KOPT-K1 (cell line): ENCODE measurements around the gene APOBEC2.

Experiments
- H3K27ac ChIP-seq: fragments of 200-600 bp; sonication (generic); 2 replicates; pipeline ENCODE4 v1.5.1; 2016; ENCODE audit warnings: antibody characterized with exemption, mild to moderate bottlenecking, low read depth, low read length; ENCODE audit not compliant: poor library complexity, severe bottlenecking
- H3K36me3 ChIP-seq: fragments of 200-600 bp; sonication (generic); 2 replicates; pipeline ENCODE4 v1.5.1; 2017; ENCODE audit warnings: antibody characterized with exemption, mild to moderate bottlenecking, low read length, moderate library complexity; ENCODE audit not compliant: insufficient read depth
- H3K9me3 ChIP-seq: fragments of 200-600 bp; sonication (generic); 2 replicates; pipeline ENCODE4 v1.5.1; 2017; ENCODE audit warnings: antibody characterized with exemption, low read length, mild to moderate bottlenecking; ENCODE audit not compliant: insufficient read depth, poor library complexity, severe bottlenecking

Gene APOBEC2

DNA sequence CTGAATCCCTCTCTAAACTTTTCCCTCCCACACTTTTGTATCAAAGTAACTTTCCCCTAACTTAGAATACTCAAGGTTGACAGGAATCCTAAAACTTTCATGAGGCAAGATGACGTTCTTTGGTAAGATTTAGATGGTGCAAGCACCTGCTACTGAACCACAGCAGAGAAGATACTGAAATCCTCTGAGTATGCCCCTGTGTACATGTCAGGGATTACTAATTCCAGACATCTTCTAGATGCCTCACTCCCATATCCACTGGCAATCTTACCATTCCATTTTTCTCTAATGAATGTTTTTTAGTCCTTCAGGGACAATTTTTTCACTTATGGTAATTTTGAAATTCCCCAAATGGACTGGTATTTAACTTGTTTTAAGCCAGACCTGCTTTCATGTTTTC lies 9.1 kb downstream of the APOBEC2 start:
- Histone ChIP-seq H3K27ac (no peak overlapping the region), H3K36me3 (peaks cover 58% of the 10 kb centered on the region), H3K9me3 (no peaks in the 10 kb centered on the region)

DNA sequence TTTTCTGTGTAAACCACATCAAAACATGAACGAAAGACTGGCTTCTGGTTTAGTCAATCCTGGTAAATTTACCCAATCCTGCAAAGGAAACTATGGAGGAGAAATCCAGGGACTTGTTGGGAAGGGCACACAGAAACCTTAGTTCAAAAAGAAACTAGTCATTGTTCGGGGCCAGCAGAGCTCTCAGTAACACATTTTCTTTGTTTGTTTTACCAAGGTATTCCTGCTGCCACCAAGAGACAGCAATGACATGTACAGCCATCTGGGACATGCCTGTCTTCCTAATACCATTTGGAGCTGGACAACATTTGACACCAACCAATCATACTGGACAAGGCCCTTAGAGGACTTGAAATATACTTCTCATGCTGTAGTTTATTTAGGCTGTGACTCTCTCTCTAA lies 10.9 kb downstream of the APOBEC2 start:
- Histone ChIP-seq H3K27ac (no peak overlapping the region), H3K36me3 (peaks cover 76% of the 10 kb centered on the region), H3K9me3 (no peaks in the 10 kb centered on the region)

GRCh38 chr6:41064841-41065240 lies 11.8 kb downstream of the APOBEC2 start:
- Histone ChIP-seq H3K9me3 (no peaks in the 10 kb centered on the region), H3K27ac (no peak overlapping the region), H3K36me3 (peaks cover 86% of the 10 kb centered on the region)

GRCh38 chr6:41065550-41066026 lies 12.6 kb downstream of the APOBEC2 start:
- no peaks in the 10 kb centered on the region for H3K9me3 ChIP-seq
- H3K27ac ChIP-seq = no peak overlapping the region
- H3K36me3 ChIP-seq = peaks cover 90% of the 10 kb centered on the region

DNA sequence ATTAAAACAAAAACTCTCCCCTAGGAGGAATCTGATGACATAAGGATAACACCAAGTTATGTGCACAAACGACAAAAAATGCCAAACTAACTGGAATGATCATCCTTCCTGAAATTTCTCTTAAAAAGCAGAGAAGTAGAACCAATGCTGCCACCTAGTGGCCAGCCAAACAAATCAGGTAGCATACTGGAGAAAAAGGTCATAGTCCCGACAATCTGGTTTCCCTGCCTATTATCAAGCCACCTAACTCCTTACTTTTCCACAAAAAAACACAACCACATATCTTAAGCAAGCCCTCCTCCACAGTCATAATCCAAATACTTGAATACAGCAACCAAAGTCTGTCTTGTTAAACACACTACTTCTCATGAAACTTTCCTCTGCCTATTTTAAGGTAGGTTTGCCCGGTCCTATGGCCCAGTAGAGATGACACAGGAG lies 13.9 kb downstream of the APOBEC2 start:
- H3K27ac ChIP-seq = no peak overlapping the region
- H3K36me3 ChIP-seq = peaks cover 79% of the 10 kb centered on the region
- H3K9me3 ChIP-seq = no peaks in the 10 kb centered on the region

- H3K27ac ChIP-seq = peak overlapping the region; percentile 94
- H3K36me3 ChIP-seq = peaks cover 59% of the 10 kb centered on the region
- no peaks in the 10 kb centered on the region for H3K9me3 ChIP-seq
Observed at GRCh38 chr6:41071501-41071922, 18.5 kb downstream of the APOBEC2 start.

GRCh38 chr6:41071923-41072835 lies 19.2 kb downstream of the APOBEC2 start, which contains the start of gene OARD1:
OARD1 (minus strand) TSS chr6:41072356; CDS start chr6:41071634, 722 bp downstream.
- no peaks in the 10 kb centered on the region for H3K9me3 ChIP-seq
- H3K27ac ChIP-seq = peak within 1 kb of the TSS; percentile 94
- H3K36me3 ChIP-seq = peaks cover 57% of the 10 kb centered on the region

DNA sequence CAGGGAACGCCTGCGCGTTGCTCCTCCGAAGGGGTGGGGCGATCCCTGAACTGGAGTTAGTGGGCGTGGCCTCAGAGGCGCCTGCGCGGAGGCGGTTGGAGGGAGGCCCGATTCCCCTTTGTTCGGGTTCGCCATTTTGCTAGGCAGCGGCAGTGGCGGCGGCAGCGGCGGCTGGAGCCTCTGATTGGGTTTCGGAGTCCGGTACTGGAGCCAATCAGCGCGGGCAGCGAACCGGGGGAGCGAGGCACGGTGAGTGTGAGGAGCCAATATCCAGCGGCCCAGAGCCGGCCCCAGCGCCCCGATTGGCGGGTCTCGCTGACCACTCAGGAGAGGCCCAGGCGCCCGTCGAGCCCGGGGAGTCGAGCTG lies 19.8 kb downstream of the APOBEC2 start, which contains the start of gene NFYA:
NFYA (plus strand) TSS at position 139 of the 367 bp plus-strand sequence. CDS start 6,116 bp downstream, outside the sequence.
- no peaks in the 10 kb centered on the region for H3K9me3 ChIP-seq
- peak within 1 kb of the TSS; percentile 94 for H3K27ac ChIP-seq
- H3K36me3 ChIP-seq = peaks cover 54% of the 10 kb centered on the region

DNA sequence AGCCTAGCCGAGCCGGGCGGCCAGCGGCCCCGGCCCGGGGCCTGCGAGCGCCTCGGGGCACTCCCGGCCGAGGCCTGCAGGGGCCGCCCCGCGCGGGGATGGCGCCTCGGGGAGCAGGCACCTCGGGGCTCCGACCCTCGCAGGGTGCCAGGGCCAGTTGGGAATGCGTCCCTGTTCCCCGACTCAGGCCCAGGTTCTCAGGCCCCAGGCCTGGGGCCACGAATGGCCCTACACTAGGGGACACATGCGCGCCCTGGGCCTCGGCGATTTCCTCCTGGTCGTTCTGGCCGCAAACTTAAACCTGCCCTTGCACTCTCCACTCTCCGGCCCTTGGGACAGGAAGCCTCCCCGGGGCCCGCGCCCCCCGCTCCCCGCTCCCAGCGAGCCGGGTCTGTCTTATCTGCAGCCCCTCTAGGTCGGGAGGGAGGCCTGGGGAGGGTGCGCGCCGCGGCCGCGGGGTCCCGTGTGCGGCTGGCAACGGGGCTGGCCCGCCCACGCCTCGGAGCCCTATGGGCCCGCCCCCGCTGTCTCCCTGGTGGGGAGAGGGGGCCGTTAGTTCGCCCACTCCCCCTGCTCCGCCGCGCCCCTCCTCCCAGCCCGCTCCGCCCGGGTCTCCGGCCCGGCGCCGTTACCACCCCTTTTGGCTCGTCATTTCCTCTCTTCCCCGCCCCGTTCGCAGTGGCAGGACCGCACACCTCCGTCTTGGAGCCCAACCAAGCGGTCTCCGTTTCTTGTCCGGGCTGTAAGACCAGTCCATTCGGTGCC lies 20.4 kb downstream of the APOBEC2 start:
- no peaks in the 10 kb centered on the region for H3K9me3 ChIP-seq
- H3K27ac ChIP-seq = peak overlapping the region; percentile 94
- H3K36me3 ChIP-seq = peaks cover 48% of the 10 kb centered on the region

GRCh38 chr6:41073968-41074691 lies 21.1 kb downstream of the APOBEC2 start:
- Histone ChIP-seq H3K27ac (peak overlapping the region; percentile 94), H3K36me3 (peaks cover 48% of the 10 kb centered on the region), H3K9me3 (no peaks in the 10 kb centered on the region)

DNA sequence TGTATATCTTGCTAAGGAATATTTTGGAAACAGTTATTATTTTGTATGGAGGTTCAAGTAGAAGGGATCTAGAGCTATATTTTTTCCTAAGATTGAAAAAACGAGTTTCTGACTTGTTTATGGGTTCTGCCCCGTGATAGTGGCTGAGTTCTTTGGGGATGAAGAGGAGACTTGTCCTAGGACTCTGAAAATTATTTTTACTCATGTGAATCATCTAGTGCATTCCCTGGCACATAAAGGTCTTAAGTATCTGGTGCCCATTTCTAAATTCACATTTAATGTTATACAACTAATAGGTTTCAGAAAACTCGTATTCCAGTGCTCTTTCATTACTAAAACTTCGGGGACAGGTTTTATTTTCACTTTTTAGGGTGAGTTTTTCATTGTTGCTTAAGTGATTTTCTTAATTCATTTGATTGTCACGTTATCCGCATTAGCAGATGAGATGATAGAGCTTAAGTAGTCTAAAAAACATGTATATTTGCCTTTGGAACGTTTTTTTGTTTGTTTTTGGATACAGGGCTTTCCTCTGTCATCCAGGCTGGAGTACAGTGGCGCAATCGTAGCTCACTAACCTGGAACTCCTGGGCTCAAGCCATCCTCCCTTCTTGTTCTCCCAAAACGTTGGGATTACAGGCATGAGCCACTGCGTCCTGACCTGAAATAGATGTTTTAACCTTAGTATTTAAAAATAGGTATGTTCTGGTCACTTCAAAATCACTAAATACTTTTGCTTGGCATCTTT lies 21.9 kb downstream of the APOBEC2 start:
- Histone ChIP-seq H3K36me3 (peaks cover 48% of the 10 kb centered on the region), H3K27ac (peak overlapping the region; percentile 94), H3K9me3 (no peaks in the 10 kb centered on the region)

DNA sequence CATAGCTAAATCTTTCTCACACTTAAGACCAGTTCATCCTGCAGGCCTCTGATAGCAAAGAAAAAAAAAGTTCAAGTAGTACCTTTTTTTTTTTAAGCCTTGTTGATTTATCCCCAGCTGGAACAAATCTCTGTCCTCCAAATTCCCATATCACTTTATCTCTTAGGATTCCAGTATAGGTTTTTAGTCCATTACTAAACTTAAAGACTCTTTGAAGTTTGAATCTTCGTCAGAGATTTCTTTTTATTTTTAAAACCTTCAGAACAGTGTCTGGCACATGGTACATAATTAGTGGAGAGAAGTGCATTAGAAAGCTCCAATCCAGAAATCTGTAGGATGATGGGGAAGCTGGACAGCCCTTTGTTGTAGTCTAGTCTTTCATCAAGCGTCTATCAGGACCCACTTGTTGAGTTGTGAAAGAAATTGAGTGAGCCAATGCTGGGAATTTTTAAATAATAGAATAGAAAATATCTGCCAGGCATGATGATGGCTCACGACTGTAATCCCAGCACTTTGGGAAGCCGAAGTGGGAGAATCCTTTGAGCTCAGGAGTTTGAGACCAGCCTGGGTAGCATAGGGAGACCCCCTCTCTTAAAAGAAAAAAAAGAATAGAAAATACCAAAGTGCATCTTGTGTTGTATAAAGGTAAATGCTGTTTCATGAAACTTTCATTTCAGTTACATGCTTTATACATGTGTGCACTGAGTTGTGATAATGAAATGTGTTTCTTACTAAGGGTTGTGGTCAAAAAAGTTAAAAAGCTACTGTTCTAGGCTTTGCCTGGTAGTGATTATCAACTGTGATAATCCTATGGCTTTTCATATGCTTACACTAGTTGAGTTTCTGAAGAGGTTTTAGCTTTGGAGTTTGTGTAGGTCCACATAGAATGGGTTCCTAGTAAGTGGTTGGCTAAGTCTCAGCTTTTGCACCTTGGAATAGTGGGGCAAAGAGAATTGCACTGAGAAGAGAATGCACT lies 22.9 kb downstream of the APOBEC2 start:
- Histone ChIP-seq H3K36me3 (peaks cover 55% of the 10 kb centered on the region), H3K27ac (no peak overlapping the region), H3K9me3 (no peaks in the 10 kb centered on the region)

DNA sequence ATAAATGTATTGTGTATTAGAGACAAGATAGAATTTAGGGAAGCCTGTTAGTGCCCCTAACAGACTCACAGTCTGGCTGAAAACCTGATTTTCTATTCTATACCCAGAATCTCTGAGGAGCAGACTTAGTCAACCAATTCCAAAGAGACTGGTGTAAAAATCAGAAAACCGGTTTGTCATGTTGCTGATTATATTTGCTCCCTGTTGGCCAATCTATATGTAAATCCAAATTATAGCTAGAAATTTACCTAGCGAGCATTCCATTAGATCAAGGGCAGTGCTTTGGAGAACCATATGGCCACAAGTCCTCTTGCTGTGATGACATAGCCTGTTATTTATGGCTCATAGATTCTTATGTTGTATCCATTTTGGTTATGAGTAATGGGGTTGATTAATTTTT lies 24.5 kb downstream of the APOBEC2 start:
- Histone ChIP-seq H3K9me3 (no peaks in the 10 kb centered on the region), H3K36me3 (peaks cover 71% of the 10 kb centered on the region), H3K27ac (no peak overlapping the region)
